HepG2 (cell line): ENCODE measurements around the gene CNPPD1. TPM values are rescaled to one million over a fixed set of nuclear protein-coding genes. Genes with fewer than 3 reads are reported as not detected.

ENCODE experiments used
- ATAC-seq: fragments of 200-7000 bp; cut with Tn5 transposase; 3 replicates; pipeline ENCODE4 v1.9.1; 2020; ENCODE audit warnings: mild to moderate bottlenecking, moderate library complexity
- BruUV-seq: library from RNA; stranded (reverse); fragments of 400-500 nt; replicated peaks from 2 replicates; lab custom pipeline; 2021; lab: Mats Ljungman, UMichigan
- CTCF ChIA-PET: fragments of 300-600 bp; formaldehyde crosslinking; extraction: SDS; loops from one replicate; lab custom pipeline; 2021; ENCODE audit warnings: low total read pairs, inconsistent platforms, low intra/inter-chr PET ratio; lab: Yijun Ruan, JAX
- POLR2A ChIA-PET: fragments of 350-600 bp; sonication (Branson Sonifier 250); formaldehyde crosslinking; loops from one replicate; lab custom pipeline; 2020; ENCODE audit warnings: antibody characterized with exemption, inconsistent platforms; lab: Yijun Ruan, JAX
- DNase-seq: peaks from one replicate; pipeline ENCODE4 v3.0.0-alpha.2; 2015; ENCODE audit warnings: low spot score
- FAIRE-seq: peaks from 3 replicates; lab custom pipeline; 2011; peaks lifted over from hg19 to GRCh38; lab: Jason Lieb, UNC
- H2AFZ ChIP-seq: one replicate; pipeline ENCODE4 v1.6.1; 2011; ENCODE audit warnings: low read length, inconsistent platforms
- H3K27ac ChIP-seq: fragments of 300-600 bp; 3 replicates; pipeline ENCODE4 v1.8.0; 2011; ENCODE audit warnings: mixed run types, mild to moderate bottlenecking, mixed read lengths, low read length, inconsistent platforms; ENCODE audit not compliant: insufficient read depth; ENCODE audit errors: extremely low read length
- H3K27me3 ChIP-seq, 2 experiments: fragments of 200-600 bp in 1 of 2; 2 replicates in 1 of 2; 3 replicates in 1 of 2; pipeline versions ENCODE4 v1.6.0 to v1.8.0; 2011; ENCODE audit warnings: low read length in 2 of 2, mild to moderate bottlenecking in 2 of 2, moderate library complexity in 2 of 2, inconsistent platforms in 1 of 2; ENCODE audit not compliant: insufficient read depth in 2 of 2, control insufficient read depth in 1 of 2
- H3K36me3 ChIP-seq, 2 experiments: fragments of 200-600 bp in 1 of 2; replicated peaks in 1 of 2; 2 replicates in 1 of 2; 3 replicates in 1 of 2; pipeline versions ENCODE4 v1.5.1 to v1.8.0; 2011; ENCODE audit warnings: low read length in 2 of 2, inconsistent platforms in 1 of 2; ENCODE audit not compliant: insufficient read depth in 2 of 2, control insufficient read depth in 1 of 2
- H3K4me1 ChIP-seq: 2 replicates; pipeline ENCODE4 v1.5.1; 2012; ENCODE audit warnings: low read length, inconsistent platforms; ENCODE audit not compliant: insufficient read depth
- H3K4me2 ChIP-seq: 2 replicates; pipeline ENCODE4 v1.6.0; 2011; ENCODE audit warnings: low read depth, low read length, inconsistent platforms
- H3K4me3 ChIP-seq, 3 experiments: fragments of 200-600 bp in 1 of 3; sonication (generic), shearing (Covaris generic) in 1 of 3; replicated peaks in 1 of 3; 2 replicates each; pipeline ENCODE4 v1.5.1; 2011 to 2016; ENCODE audit warnings: low read length in 3 of 3, inconsistent platforms in 2 of 3, low read depth in 2 of 3, mild to moderate bottlenecking in 2 of 3, control low read depth in 1 of 3, mixed read lengths in 1 of 3; ENCODE audit not compliant: insufficient read depth in 1 of 3
- H3K79me2 ChIP-seq: one replicate; pipeline ENCODE4 v1.6.1; 2011; ENCODE audit warnings: low read length, inconsistent platforms; ENCODE audit not compliant: insufficient read depth
- H3K9ac ChIP-seq: 2 replicates; pipeline ENCODE4 v1.6.0; 2011; ENCODE audit warnings: mild to moderate bottlenecking, low read depth, low read length, inconsistent platforms; ENCODE audit not compliant: insufficient read depth
- H3K9me3 ChIP-seq: 2 replicates; pipeline ENCODE4 v1.5.1; 2012; ENCODE audit warnings: mild to moderate bottlenecking, low read length
- H4K20me1 ChIP-seq: 2 replicates; pipeline ENCODE4 v1.6.0; 2011; ENCODE audit warnings: inconsistent platforms, mild to moderate bottlenecking, low read length, moderate library complexity; ENCODE audit not compliant: insufficient read depth
- AGO2 ChIP-seq: fragments of 200-400 bp; formaldehyde crosslinking; optimal IDR thresholded peaks from 2 replicates; pipeline ENCODE3; 2017; ENCODE audit warnings: mild to moderate bottlenecking, low read depth, low read length, moderate library complexity
- ELF4 ChIP-seq: sonication (generic); formaldehyde crosslinking; IDR thresholded peaks from 2 replicates; pipeline ENCODE4 v1.5.0; 2020; ENCODE audit warnings: missing genetic modification reagents, mild to moderate bottlenecking, moderate library complexity, borderline replicate concordance
- FOXJ3 ChIP-seq: sonication (generic); formaldehyde crosslinking; IDR thresholded peaks from 2 replicates; pipeline ENCODE4 v1.4.0; 2020; ENCODE audit warnings: missing genetic modification reagents, mild to moderate bottlenecking, borderline replicate concordance
- LRRFIP1 ChIP-seq: sonication (generic); formaldehyde crosslinking; conservative IDR thresholded peaks from 2 replicates; pipeline ENCODE4 v1.4.0; 2020; ENCODE audit warnings: missing genetic modification reagents
- MXI1 ChIP-seq: IDR thresholded peaks from 3 replicates; pipeline ENCODE4 v1.6.1; 2012; ENCODE audit warnings: low read depth, low read length, inconsistent platforms, borderline replicate concordance
- NFYB ChIP-seq: sonication (generic); formaldehyde crosslinking; IDR thresholded peaks from 2 replicates; pipeline ENCODE4 v1.4.0; 2020; ENCODE audit warnings: missing genetic modification reagents
- NR2C2 ChIP-seq: sonication (generic); formaldehyde crosslinking; IDR thresholded peaks from 2 replicates; pipeline ENCODE4 v1.4.0; 2020; ENCODE audit warnings: missing genetic modification reagents, mild to moderate bottlenecking, moderate library complexity, borderline replicate concordance
- RBM22 ChIP-seq: fragments of 200-400 bp; formaldehyde crosslinking; optimal IDR thresholded peaks from 2 replicates; pipeline ENCODE3; 2017; ENCODE audit warnings: mild to moderate bottlenecking, low read length, moderate library complexity
- RXRB ChIP-seq: IDR thresholded peaks from 2 replicates; pipeline ENCODE4 v1.6.1; 2016; ENCODE audit warnings: borderline replicate concordance, missing genetic modification reagents, missing compliant biosample characterization
- SALL1 ChIP-seq: sonication (generic); formaldehyde crosslinking; IDR thresholded peaks from 2 replicates; pipeline ENCODE4 v1.8.0; 2022; ENCODE audit warnings: mild to moderate bottlenecking, missing genetic modification reagents
- SIX4 ChIP-seq: sonication (generic); formaldehyde crosslinking; IDR thresholded peaks from 2 replicates; pipeline ENCODE4 v1.4.0; 2020; ENCODE audit warnings: missing genetic modification reagents
- ZNF276 ChIP-seq: sonication (generic); formaldehyde crosslinking; IDR thresholded peaks from 2 replicates; pipeline ENCODE4 v1.4.0; 2020; ENCODE audit warnings: mild to moderate bottlenecking, low read depth, missing genetic modification reagents
- ZNF335 ChIP-seq: sonication (generic); formaldehyde crosslinking; IDR thresholded peaks from 2 replicates; pipeline ENCODE4 v1.4.0; 2020; ENCODE audit warnings: missing genetic modification reagents
- WGBS: methylation state at CpG from one replicate; pipeline ENCODE4 v1.1.6; 2017; ENCODE audit warnings: low lambda C conversion rate; 5-methylcytosine and 5-hydroxymethylcytosine counted together
- in situ Hi-C: cut with HindIII; loops from 2 replicates; pipeline ENCODE4 v1.10.0; 2017; ENCODE audit warnings: low pct_unique_long_range_greater_than_20kb; ENCODE audit not compliant: extremely low pct_ligation_motif_present
- intact Hi-C: fragments of 100-400 bp; cut with micrococcal nuclease; formaldehyde crosslinking; loops from one replicate; pipeline ENCODE4 v1.10.0; 2022; ENCODE audit not compliant: unreplicated experiment
- polyA plus RNA-seq, 8 experiments: library from polyadenylated mRNA; depleted of rRNA in 3 of 8; stranded (reverse) in 7 of 8; unstranded in 1 of 8; fragments of >200 nt; fragmentation: Illumina TruSeq in 4 of 8; extraction: Trizol in 4 of 8; gene quantifications; 2 replicates each; pipeline versions ENCODE4 v1.2.1 to v1.2.3, GENCODE V29; 2011 to 2016; ENCODE audit warnings: low read depth in 4 of 8, missing spikeins in 1 of 8, mixed read lengths in 1 of 8; ENCODE audit not compliant: insufficient read depth in 1 of 8
- total RNA-seq, 5 experiments: library from RNA; depleted of rRNA; stranded (reverse); fragments of >200 nt; fragmentation: Illumina TruSeq; extraction: Trizol; gene quantifications; 2 replicates each; pipeline ENCODE4 v1.2.3, GENCODE V29; 2016; ENCODE audit warnings: low read depth in 1 of 5

The CNPPD1 gene
- total and polyA plus RNA-seq, 2 of the 13 experiments (the other 11 are each of a cell fraction or from before 2014, with no cell fraction given), result 35.5 to 49.4 TPM

- peak; percentile 55; the same call in 1 of the 2 replicates for TF ChIP-seq ZNF276
- no peak for TF ChIP-seq NFYB
- TF ChIP-seq NR2C2, result 0 out of 2 replicates have a peak, but pooled peaks have one; percentile 0
- peak; percentile 66 for TF ChIP-seq AGO2
- TF ChIP-seq SALL1, result 0 out of 2 replicates have a peak, but pooled peaks have one; percentile 23
Measured at GRCh38 chr2:219215871-219216534, 39.3 kb upstream of the CNPPD1 start (continued).

- DNase-seq (no peak), ATAC-seq (no peak), FAIRE-seq (no peak)
- no peak overlapping the region for H3K4me3 ChIP-seq
- H3K27me3 ChIP-seq, result no peaks in the 10 kb centered on the region
- no peak overlapping the region for H3K4me2 ChIP-seq
- intact Hi-C loops (no loop called here), in situ Hi-C loops (no loop called here)
- TF ChIP-seq ZNF335 (CRISPR knock-in tag) (no peak), LRRFIP1 (CRISPR knock-in tag) (no peak), FOXJ3 (CRISPR knock-in tag) (no peak), MXI1 (no peak), ELF4 (CRISPR knock-in tag) (no peak), RBM22 (peak; percentile 40), RXRB (CRISPR knock-in tag) (no peak), SIX4 (CRISPR knock-in tag) (no peak)
- peaks cover 11% of the 10 kb centered on the region for H3K79me2 ChIP-seq
- H3K9ac ChIP-seq, result no peak overlapping the region
- H4K20me1 ChIP-seq, result no peaks in the 10 kb centered on the region
- no peak overlapping the region for H3K27ac ChIP-seq
- ChIA-PET CTCF (no interaction called here), POLR2A (interaction anchor here (1.0 to 6.2 kb wide), 3 partner anchors 7 to 34 kb away, joined by 3 to 196 read pairs (median 65); partner anchors contain the start of genes GLB1L, STK16 and ZFAND2B)
- H3K9me3 ChIP-seq, result no peaks in the 10 kb centered on the region
- peaks cover 36 to 59% of the 10 kb centered on the region in 2 experiments for H3K36me3 ChIP-seq
- no peak overlapping the region for H2AFZ ChIP-seq
- BruUV-seq, result no TSS peak
- H3K4me1 ChIP-seq, result peaks cover 61% of the 10 kb centered on the region
- whole genome bisulfite sequencing, result 96% methylated on average over 6 of the region's 6 CpGs
Measured at GRCh38 chr2:219214786-219215185, 38.1 kb upstream of the CNPPD1 start.
